Fibroblast of skin of left biceps (primary cell): Measurements from ENCODE around the gene F9.
"Not testable (repeated sequence)": the region's sequence is repeated elsewhere in the genome, so short reads cannot be mapped to it uniquely, and the experiment has no call there.

Experiments used
- DNase-seq, 2 experiments: peaks; one replicate each; pipeline ENCODE4 v3.0.0-alpha.2; 2013; ENCODE audit warnings: low read depth in 2 of 2

F9 gene

GRCh38 chrX:139530550-139530949 is at the start of gene F9:
TSS of gene F9 (plus strand) at chrX:139530739. CDS start at chrX:139530765, 26 bp downstream.
- no peak for DNase-seq

GRCh38 chrX:139483699-139484098 is 46.8 kb upstream of the F9 start:
- DNase-seq, result no peak

GRCh38 chrX:139484591-139484990 is 45.9 kb upstream of the F9 start:
- DNase-seq, result no peak

GRCh38 chrX:139495324-139495723 is 35.2 kb upstream of the F9 start:
- DNase-seq, result no peak

- no peak for DNase-seq
These were observed 24.2 kb upstream of the F9 start for GRCh38 chrX:139506333-139506732.

- no peak for DNase-seq
These were observed 22.4 kb upstream of the F9 start for GRCh38 chrX:139508099-139508498.

GRCh38 chrX:139518475-139518874 is 12.1 kb upstream of the F9 start:
- no peak for DNase-seq

- not testable (repeated sequence) for DNase-seq
These were observed 1.7 kb upstream of the F9 start for GRCh38 chrX:139528829-139529228.

- no peak for DNase-seq
These were observed 2.3 kb downstream of the F9 start for GRCh38 chrX:139532834-139533233.

- no peak for DNase-seq
These were observed 2.9 kb downstream of the F9 start for GRCh38 chrX:139533444-139533843.

- no peak for DNase-seq
These were observed 8.6 kb downstream of the F9 start for GRCh38 chrX:139538907-139539790.

- DNase-seq, result no peak
These were observed 12.1 kb downstream of the F9 start for GRCh38 chrX:139542652-139543051.

GRCh38 chrX:139543920-139544319 is 13.4 kb downstream of the F9 start:
- no peak for DNase-seq

- no peak for DNase-seq
These were observed 14.1 kb downstream of the F9 start for GRCh38 chrX:139544591-139544990.

- no peak for DNase-seq
These were observed 23.8 kb downstream of the F9 start for GRCh38 chrX:139554376-139554775.

GRCh38 chrX:139554991-139555675 is 24.6 kb downstream of the F9 start:
- DNase-seq, result no peak

GRCh38 chrX:139559383-139560042 is 29.0 kb downstream of the F9 start:
- peak; percentile 1 to 2 for DNase-seq

- no peak for DNase-seq
These were observed 29.7 kb downstream of the F9 start for GRCh38 chrX:139560221-139560620.

- DNase-seq, result no peak
These were observed 32.7 kb downstream of the F9 start for GRCh38 chrX:139563251-139563650.

GRCh38 chrX:139566981-139567380 is 36.4 kb downstream of the F9 start:
- no peak for DNase-seq

GRCh38 chrX:139581068-139581467 is 50.5 kb downstream of the F9 start:
- DNase-seq, result no peak

- no peak for DNase-seq
These were observed 55.1 kb downstream of the F9 start for GRCh38 chrX:139585613-139586012.

GRCh38 chrX:139596068-139596467 is 65.5 kb downstream of the F9 start:
- DNase-seq, result no peak
